T-helper 1 cell (primary cell): ENCODE results near the gene LHFPL2.

Source experiments
- DNase-seq, 5 donors: peaks; one replicate each; pipeline ENCODE4 v3.0.0-alpha.2; 2012 to 2020

The LHFPL2 gene

GRCh38 chr5:78666041-78666444 lies 17.5 kb upstream of the LHFPL2 start:
- DNase-seq, result no peak

GRCh38 chr5:78665534-78665933 lies 17.0 kb upstream of the LHFPL2 start:
- no peak for DNase-seq

DNA sequence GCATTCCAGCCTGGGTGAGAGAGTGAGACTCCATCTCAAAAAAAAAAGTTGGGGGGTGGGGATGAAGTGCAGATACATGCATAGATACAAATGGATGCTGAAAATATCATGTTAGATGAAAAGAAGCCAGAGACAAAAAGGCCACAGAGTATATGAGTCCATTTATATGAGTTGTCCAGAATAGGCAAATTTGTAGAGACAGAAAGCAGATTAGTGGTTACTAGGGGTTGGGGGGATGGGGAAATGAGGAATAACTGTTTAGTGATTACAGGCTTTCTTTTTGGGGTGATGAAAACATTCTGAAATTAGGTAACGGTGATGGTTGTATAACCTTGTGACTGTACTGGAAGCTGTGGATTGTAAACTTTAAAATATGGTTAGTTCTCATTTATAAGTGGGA lies 13.8 kb upstream of the LHFPL2 start:
- no peak for DNase-seq

- no peak for DNase-seq
Observed at GRCh38 chr5:78661691-78662090, 13.1 kb upstream of the LHFPL2 start.

GRCh38 chr5:78661044-78661443 lies 12.5 kb upstream of the LHFPL2 start:
- no peak for DNase-seq

DNA sequence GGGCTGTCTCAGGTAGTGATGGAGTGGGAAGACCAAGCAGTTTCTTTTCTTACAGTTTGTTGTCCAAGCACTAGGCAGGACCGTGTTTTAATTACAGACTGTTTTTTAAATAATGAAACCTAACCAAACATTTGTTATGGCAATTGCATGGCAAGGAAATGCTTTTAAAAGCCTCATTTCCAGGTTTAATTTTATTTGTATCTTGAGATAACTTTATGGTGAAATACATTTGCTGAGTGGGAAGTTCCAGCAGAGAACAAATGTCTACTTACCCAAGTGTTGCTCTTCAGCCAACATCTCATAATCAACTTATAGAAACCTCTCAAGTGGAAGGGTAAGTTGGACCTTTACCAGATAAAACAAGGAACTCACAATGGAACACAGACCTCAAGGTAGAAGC lies 11.8 kb upstream of the LHFPL2 start:
- no peak for DNase-seq

GRCh38 chr5:78659714-78660113 lies 11.1 kb upstream of the LHFPL2 start:
- no peak for DNase-seq

DNA sequence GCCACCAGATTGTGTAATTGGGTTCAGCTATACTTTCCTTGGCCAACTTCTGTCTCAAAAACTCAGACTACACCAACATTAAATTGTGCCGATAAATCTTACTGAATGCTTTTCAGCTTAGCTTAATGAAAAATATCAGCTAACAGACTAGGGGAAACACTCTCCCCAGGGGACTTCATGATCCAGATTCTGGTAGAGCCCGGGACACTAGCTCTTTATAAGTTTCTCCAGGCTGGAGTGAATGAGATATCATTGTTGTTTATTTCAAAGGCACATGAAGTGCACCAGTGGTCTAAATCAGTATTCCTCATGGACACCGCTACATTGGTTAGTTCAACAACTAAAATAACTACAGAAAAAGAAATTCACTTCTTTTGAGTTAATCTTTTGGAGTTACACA lies 10.5 kb upstream of the LHFPL2 start:
- no peak for DNase-seq

- DNase-seq, result no peak
Observed at GRCh38 chr5:78657201-78657600, 8.6 kb upstream of the LHFPL2 start.

DNA sequence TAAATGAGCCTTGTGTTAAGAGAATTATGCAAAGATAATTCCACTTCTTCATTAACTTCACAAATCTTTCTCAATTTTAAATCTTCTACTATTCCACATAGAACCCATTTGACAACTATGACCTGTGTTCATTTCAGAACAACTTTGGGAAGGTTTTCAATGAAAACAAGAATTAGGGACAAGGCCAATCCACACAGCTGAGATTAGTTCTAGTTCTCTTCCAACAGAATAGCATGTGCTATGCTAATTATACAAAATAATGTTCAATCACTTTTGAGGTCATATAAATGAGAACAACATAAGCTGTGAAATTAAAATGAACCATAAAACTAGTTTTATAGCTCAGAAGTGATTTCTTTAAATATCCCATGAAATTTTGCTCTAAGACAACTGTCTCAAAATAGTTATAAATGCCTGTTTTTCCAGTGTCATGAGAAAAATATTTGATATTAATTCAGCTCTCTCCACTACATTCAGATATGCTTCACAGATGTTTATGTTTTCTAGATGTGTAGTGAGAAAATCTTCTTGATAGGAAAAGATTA lies 7.2 kb upstream of the LHFPL2 start:
- no peak for DNase-seq

GRCh38 chr5:78654386-78654785 lies 5.8 kb upstream of the LHFPL2 start:
- no peak for DNase-seq

DNA sequence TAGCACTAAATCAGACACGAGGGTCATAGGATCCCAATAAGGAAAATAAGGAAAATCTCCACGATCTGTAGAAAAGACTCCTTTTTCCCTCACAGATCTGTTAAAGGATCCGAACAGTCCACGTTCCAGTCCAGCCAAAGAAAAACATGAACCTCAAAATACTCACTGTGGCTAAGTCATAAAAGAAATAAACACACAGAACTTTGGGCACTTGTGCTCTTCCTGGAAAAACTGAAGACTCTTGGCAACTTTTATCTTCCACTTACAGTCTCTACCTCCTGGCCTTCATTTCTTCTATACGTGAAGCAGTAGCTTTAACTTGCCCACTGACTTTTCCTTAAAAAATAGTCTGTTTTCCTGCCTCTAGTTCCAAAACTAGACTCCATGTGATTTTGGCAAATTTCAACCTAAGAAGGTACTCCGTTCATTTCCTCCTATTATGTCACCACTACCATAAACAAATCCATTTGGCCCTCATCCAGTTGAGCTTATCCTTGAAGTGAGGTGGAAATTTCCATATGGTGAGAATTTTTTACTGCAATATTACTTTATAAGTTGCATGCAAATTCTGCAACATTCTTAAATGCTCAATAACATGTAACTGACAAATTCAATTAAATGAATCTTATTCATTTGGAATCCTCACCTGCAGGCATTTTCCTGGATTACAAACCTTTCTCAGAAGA lies 5.3 kb upstream of the LHFPL2 start:
- DNase-seq, result no peak

DNA sequence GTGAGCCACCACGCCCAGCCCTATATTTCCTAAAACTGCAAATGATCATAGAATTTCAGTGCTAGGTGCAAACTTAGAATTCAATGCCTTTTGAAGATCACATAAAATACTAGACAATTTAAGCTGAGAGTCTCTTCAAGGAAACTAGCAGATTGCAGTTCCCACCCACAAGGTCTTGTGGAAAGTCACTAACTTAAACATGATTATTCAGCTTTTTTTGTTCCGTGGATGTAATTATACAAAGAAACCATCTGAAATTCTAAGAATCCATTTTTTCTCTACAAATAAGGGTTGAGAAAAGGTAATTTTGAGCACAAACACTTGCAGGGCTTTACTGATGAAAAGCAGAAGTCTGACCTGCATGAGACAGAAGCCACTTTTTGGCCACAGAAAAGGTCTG lies 4.5 kb upstream of the LHFPL2 start:
- DNase-seq, result no peak

DNA sequence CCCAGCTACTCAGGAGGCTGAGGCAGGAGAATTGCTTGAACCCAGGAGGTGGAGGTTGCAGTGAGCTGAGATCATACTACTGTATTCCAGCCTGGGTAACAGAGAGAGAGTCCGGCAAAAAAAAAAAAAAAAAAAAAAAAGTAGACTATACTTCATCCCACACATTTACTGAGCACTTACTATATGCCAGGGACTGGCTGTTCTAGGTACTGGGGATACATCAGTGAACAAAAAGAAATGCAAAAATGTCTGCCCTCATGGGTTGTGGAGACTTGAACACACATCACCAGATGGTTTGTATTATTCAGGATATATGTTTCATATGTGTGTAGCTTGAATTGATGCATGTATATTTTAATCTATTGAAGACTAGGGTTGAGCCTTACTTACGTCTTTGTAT lies 2.9 kb upstream of the LHFPL2 start:
- DNase-seq, result no peak

DNA sequence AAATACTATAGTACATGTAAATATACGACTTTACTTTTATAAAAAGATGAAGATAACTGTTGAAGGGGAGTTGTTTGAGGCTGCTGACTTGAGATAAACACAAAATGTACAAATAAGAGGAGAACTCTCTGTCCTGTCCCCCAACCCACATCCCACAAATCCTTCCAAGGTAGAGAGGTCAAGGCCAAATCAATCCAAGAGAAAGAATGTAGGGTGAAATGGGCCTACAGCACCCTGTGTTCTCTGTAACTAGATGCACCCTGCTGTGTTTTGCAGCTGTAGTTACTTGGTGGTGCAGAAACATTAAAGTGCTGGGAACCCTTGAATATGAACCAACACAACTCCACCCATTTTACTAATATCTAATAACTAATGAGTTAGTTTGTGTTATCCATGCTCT lies 2.0 kb upstream of the LHFPL2 start:
- no peak for DNase-seq

DNA sequence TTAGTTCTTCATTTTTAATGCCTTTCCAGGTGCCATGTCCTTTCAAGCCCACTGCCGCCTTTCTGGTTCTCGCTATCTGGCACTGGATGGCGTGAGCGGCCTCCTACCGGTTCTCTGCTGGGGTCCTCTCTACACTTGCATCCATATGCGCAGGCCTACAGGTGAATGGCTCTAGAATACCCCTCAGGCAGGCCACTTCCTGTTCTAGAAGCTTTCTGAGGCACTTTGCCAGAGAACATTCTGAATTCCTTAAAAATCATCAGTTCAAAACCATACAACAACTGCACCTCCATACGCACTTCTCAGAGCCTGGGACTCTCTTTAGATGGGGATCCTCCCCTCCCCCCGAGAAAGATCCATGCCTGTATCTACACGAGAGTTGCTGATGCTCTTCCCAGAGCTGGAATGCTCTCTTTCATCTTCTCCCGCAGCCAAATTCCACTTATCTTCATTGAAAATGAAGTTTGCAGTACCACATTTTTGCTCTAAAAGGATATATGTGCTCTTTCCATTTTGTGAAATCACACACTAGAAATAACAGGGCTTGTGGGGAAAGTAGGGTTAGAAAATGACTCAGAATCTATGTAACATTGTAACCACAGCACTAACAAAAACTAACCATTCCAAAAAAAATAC lies 1.4 kb upstream of the LHFPL2 start:
- no peak for DNase-seq

GRCh38 chr5:78649211-78649695 lies 681 bp upstream of the LHFPL2 start:
- DNase-seq, result no peak

- DNase-seq, result no peak
Observed at GRCh38 chr5:78647838-78648358, 674 bp downstream of the LHFPL2 start.

DNA sequence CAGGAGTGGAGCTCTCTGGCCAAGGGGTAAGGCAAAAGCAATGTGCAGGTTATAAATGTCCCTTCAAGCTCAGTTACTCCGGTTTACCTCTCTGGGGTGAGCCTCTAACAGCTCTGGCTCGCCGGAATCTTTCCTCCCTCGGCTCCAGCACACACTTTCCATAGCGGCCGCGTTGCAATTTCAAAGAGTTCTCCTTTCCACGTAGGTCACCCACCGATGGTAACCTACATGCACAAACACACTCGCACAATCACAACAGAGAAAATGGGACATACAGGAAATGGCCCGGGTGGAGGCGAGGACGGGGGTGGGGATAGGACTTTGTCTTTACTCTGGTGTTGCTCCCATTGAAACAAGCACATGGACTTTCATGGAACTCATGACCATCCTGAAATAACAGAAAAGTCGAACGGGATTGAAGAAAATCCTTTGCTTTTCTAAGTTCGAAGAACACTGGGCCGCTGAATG lies 1.2 kb downstream of the LHFPL2 start:
- no peak for DNase-seq

GRCh38 chr5:78644741-78645300 lies 3.8 kb downstream of the LHFPL2 start:
- no peak for DNase-seq

DNA sequence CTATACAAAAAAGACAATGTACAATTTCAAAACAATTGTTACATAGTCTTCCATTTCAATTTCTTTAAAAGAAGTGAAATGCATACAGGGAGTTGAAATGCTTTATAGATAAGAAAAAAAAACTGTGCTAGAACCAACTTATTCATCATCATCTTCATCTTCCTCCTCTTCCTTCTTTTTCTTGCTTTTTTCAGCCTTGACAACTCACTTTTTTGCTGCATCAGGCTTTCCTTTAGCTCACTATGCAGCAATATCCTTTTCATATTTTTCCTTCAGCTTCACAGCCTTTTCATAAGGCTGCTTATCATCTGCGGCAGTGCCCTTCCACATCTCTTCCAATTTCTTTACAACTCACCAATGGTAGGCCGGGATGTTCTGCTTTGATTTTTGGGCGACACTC lies 4.4 kb downstream of the LHFPL2 start:
- no peak for DNase-seq

DNA sequence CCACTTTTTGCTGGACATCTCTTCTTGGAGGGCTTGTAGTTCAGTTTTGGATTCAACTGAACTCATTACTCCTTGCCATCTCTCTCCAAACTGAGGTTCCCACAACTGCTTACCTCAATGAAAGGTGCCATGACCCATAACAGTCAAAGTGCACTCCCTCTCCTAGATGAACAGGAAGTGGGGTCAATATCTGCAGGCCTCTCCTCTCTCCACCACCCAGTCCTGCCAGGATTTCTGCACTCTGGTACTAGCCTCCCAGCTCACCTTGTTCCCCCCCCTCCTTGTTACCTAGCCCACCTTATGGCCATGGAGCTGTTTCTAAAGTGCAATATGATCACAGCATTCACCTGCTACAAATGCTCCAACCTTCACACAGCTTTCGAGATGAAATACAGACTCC lies 5.9 kb downstream of the LHFPL2 start:
- no peak for DNase-seq

GRCh38 chr5:78640662-78641474 lies 7.7 kb downstream of the LHFPL2 start:
- DNase-seq, result no peak
